Measurements from ENCODE around the gene TSPAN31. TPM values are rescaled to one million over a fixed set of nuclear protein-coding genes. Genes with fewer than 3 reads are reported as not detected.
A peak's percentile ranks its signal among the peaks of the same experiment; 100 is the strongest.

Gene TSPAN31
- total RNA-seq, 1 experiment from 2014 or later: 20.3 TPM

DNA sequence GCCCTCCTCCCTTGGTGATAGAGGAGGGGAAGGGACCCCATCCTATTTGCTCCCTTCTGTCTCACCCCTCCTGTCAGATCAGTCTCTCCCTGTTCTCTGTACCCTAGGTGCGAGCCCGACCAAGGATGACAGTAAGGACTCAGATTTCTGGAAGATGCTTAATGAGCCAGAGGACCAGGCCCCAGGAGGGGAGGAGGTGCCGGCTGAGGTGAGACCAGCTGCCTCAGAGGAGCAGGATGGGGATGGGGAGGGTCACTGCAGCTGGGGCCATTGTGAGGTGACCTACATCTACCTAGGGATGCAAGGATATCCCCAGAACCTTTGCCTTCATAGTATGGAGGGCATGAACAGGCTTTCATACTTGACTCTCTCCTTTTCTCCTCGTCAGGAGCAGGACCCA, 28.5 kb upstream of the TSPAN31 start:
- Histone ChIP-seq H3K27ac (ENCODE audit: low read length) (no peak overlapping the region), H3K9ac (ENCODE audit: low read length) (no peak overlapping the region), H3K4me2 (ENCODE audit: low read length) (no peak overlapping the region), H3K79me2 (ENCODE audit: low read length) (no peaks in the 10 kb centered on the region), H3K4me3 (ENCODE audit: low read length) (no peak overlapping the region), H3K36me3 (ENCODE audit: low read depth, low read length) (peaks cover 11% of the 10 kb centered on the region; the same call in 1 of the 2 replicates), H4K20me1 (ENCODE audit: low read length) (no peaks in the 10 kb centered on the region), H3K9me3 (ENCODE audit: low read length) (no peaks in the 10 kb centered on the region), H3F3A (ENCODE audit: low read length, unreplicated experiment) (no peaks in the 10 kb centered on the region), H2AFZ (ENCODE audit: low read length) (no peak overlapping the region), H3K9me2 (replicated peaks; ENCODE audit: low read length) (no peaks in the 10 kb centered on the region), H3K4me1 (ENCODE audit: insufficient read depth, low read length) (no peaks in the 10 kb centered on the region), H3K27me3 (ENCODE audit: low read length) (no peaks in the 10 kb centered on the region)
- TF ChIP-seq, protein P1, sequence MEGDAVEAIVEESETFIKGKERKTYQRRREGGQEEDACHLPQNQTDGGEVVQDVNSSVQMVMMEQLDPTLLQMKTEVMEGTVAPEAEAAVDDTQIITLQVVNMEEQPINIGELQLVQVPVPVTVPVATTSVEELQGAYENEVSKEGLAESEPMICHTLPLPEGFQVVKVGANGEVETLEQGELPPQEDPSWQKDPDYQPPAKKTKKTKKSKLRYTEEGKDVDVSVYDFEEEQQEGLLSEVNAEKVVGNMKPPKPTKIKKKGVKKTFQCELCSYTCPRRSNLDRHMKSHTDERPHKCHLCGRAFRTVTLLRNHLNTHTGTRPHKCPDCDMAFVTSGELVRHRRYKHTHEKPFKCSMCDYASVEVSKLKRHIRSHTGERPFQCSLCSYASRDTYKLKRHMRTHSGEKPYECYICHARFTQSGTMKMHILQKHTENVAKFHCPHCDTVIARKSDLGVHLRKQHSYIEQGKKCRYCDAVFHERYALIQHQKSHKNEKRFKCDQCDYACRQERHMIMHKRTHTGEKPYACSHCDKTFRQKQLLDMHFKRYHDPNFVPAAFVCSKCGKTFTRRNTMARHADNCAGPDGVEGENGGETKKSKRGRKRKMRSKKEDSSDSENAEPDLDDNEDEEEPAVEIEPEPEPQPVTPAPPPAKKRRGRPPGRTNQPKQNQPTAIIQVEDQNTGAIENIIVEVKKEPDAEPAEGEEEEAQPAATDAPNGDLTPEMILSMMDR (conservative IDR thresholded peaks at IDR 0.05; ENCODE audit: low read depth, low read length): no peak
- TF ChIP-seq EZH2phosphoT487 (IDR thresholded peaks at IDR 0.05; ENCODE audit: borderline replicate concordance, low read length) (no peak), EZH2 (IDR thresholded peaks at IDR 0.05; ENCODE audit: low read length, unreplicated experiment) (no peak)
- no peak for ATAC-seq
- no peak for DNase-seq
- ChIA-PET CTCF (interaction anchor here (0.6 kb wide), 1 partner anchor 179 kb away, joined by 3 read pairs; no protein-coding TSS in a partner anchor), POLR2A (ENCODE audit: unreplicated experiment) (no interaction called here)
- intact Hi-C loops (cut with micrococcal nuclease): no loop called here
- no TSS peak for BruUV-seq (replicated peaks)

DNA sequence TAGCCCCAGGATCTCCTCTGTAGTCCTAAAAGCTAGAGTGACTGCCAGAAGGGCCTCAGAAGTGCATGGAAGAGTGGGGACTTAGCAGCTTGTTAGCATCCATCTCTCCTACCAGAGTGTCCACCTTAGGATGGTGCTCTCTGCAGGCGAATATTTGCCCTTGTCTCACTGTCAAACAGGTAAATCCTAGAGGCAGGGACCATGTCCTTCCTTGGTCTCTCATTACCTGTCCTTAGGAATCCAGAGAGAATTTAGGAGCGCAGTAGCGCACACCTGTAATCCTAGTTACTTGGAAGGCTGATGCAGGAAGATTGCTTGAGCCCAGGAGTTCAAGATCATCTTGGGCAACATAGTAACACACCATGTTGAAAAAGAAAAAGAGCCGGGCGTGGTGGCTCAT, 27.7 kb upstream of the TSPAN31 start:
- ChIA-PET POLR2A (ENCODE audit: unreplicated experiment) (no interaction called here), CTCF (no interaction called here)
- Histone ChIP-seq H2AFZ (ENCODE audit: low read length) (no peak overlapping the region), H3K27ac (ENCODE audit: low read length) (no peak overlapping the region), H3K9ac (ENCODE audit: low read length) (no peak overlapping the region), H3K27me3 (ENCODE audit: low read length) (no peaks in the 10 kb centered on the region), H3K9me2 (replicated peaks; ENCODE audit: low read length) (no peaks in the 10 kb centered on the region), H3K36me3 (ENCODE audit: low read depth, low read length) (peaks cover 11% of the 10 kb centered on the region; the same call in 1 of the 2 replicates), H3K9me3 (ENCODE audit: low read length) (no peaks in the 10 kb centered on the region), H3F3A (ENCODE audit: low read length, unreplicated experiment) (no peaks in the 10 kb centered on the region), H4K20me1 (ENCODE audit: low read length) (no peaks in the 10 kb centered on the region), H3K79me2 (ENCODE audit: low read length) (no peaks in the 10 kb centered on the region), H3K4me2 (ENCODE audit: low read length) (no peak overlapping the region), H3K4me3 (ENCODE audit: low read length) (no peak overlapping the region), H3K4me1 (ENCODE audit: insufficient read depth, low read length) (no peaks in the 10 kb centered on the region)
- BruUV-seq (replicated peaks): no TSS peak
- TF ChIP-seq, protein P1 (conservative IDR thresholded peaks at IDR 0.05; ENCODE audit: low read depth, low read length): no peak
- no peak for TF ChIP-seq EZH2phosphoT487 (IDR thresholded peaks at IDR 0.05; ENCODE audit: borderline replicate concordance, low read length)
- no peak for TF ChIP-seq EZH2 (IDR thresholded peaks at IDR 0.05; ENCODE audit: low read length, unreplicated experiment)
- ATAC-seq (no peak), DNase-seq (no peak)
- intact Hi-C loops (cut with micrococcal nuclease): no loop called here

DNA sequence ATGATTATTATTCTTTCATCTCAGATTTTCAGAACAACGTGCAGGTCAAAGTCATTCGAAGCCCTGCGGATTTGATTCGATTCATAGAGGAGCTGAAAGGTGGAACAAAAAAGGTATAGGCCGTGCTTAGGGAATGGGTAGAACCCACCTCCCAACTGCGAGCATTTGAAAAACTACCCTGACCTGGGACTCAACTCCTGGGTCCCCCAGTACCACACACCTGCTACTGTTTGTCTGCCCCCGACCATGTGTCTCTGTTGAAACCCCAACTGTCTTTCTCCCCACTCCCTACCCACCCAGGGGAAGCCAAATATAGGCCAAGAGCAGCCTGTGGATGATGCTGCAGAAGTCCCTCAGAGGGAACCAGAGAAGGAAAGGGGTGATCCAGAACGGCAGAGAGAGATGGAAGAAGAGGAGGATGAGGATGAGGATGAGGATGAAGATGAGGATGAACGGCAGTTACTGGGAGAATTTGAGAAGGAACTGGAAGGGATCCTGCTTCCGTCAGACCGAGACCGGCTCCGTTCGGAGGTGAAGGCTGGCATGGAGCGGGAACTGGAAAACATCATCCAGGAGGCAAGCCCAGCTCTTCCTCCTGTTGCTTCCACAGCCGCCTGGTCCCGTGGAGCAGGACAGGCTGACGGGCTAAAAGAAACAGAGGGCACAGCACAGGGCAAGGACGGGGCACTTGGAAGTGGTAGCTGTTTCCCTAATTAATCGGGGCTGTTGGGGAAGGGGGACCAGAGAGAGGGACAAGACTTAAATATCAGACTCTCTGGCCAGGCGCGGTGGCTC, 26.8 kb upstream of the TSPAN31 start:
- Histone ChIP-seq H4K20me1 (ENCODE audit: low read length) (no peaks in the 10 kb centered on the region), H3K27me3 (ENCODE audit: low read length) (no peaks in the 10 kb centered on the region), H2AFZ (ENCODE audit: low read length) (no peak overlapping the region), H3K4me2 (ENCODE audit: low read length) (no peak overlapping the region), H3K9me2 (replicated peaks; ENCODE audit: low read length) (no peaks in the 10 kb centered on the region), H3K4me3 (ENCODE audit: low read length) (no peak overlapping the region), H3K36me3 (ENCODE audit: low read depth, low read length) (peaks cover 11% of the 10 kb centered on the region; the same call in 1 of the 2 replicates), H3K9ac (ENCODE audit: low read length) (no peak overlapping the region), H3K4me1 (ENCODE audit: insufficient read depth, low read length) (no peaks in the 10 kb centered on the region), H3K27ac (ENCODE audit: low read length) (no peak overlapping the region), H3F3A (ENCODE audit: low read length, unreplicated experiment) (no peaks in the 10 kb centered on the region), H3K9me3 (ENCODE audit: low read length) (no peaks in the 10 kb centered on the region), H3K79me2 (ENCODE audit: low read length) (no peaks in the 10 kb centered on the region)
- ChIA-PET CTCF (no interaction called here), POLR2A (ENCODE audit: unreplicated experiment) (no interaction called here)
- TSS peak; percentile 16 for BruUV-seq (replicated peaks)
- no peak for DNase-seq
- ATAC-seq: no peak
- intact Hi-C loops (cut with micrococcal nuclease): no loop called here
- TF ChIP-seq EZH2 (IDR thresholded peaks at IDR 0.05; ENCODE audit: low read length, unreplicated experiment): no peak

All from PC-3 (cell line).